ENCODE results near the gene DBP. TPM values are rescaled to one million over a fixed set of nuclear protein-coding genes. Genes with fewer than 3 reads are reported as not detected.

DBP gene
- total and polyA plus RNA-seq, 2 of the 13 experiments (the other 11 are each of a cell fraction or from before 2014, with no cell fraction given) = 1.7 to 5.8 TPM

DNA sequence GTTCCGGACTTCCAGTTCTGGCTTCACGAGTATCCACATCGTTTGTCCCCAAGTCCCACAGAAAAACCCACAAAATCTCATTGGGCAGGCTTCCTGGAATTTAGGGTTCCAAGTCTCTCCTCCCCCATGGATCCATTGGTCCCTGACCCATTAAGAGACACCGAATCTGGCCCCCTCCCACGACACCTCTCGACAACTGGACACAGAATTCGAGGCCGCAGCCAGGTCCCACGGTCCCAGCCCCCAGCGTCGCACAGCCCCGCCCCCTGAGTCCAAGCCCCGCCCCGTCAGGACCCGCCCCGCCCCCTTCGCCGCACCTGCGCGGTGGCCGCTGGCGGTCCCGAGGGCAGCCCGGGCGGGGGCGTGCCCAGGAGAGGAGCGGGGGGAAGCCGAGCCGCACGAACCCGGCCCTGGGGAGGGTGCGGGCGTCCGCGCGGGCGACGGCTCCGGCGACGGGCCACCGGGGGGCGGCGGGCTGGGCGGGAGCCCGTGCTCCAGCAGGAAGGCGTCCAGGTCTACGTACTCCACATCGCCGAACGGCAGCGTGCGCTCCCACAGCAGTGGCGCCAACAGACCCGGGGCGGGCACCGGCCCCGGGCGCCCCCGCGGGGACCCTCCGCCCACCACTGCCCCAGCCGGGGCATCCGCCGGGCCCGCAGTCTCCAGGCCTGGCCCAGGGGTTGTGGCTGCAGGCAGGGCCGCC, 1.8 kb downstream of the DBP start (continued):
- TF ChIP-seq NFATC3 (CRISPR knock-in tag; IDR thresholded peaks at IDR 0.05) (no peak), NR2C2 (CRISPR knock-in tag; IDR thresholded peaks at IDR 0.05; ENCODE audit: borderline replicate concordance) (no peak), SRSF4 (IDR thresholded peaks at IDR 0.05; ENCODE audit: low read depth, low read length, poor library complexity, severe bottlenecking) (no peak), FOXP1 (IDR thresholded peaks at IDR 0.05) (no peak), FOXP1 (CRISPR knock-in tag; IDR thresholded peaks at IDR 0.05) (no peak), MIER2 (CRISPR knock-in tag; IDR thresholded peaks at IDR 0.05) (no peak), FOXO1 (CRISPR knock-in tag; IDR thresholded peaks at IDR 0.05) (no peak), POLR2A (IDR thresholded peaks at IDR 0.05; ENCODE audit: insufficient read depth in 1 of 2, low read depth in 2 of 2, low read length in 2 of 2) (peak; percentile 59 to 85), ERF (CRISPR knock-in tag; IDR thresholded peaks at IDR 0.05) (no peak), PITX1 (CRISPR knock-in tag; IDR thresholded peaks at IDR 0.05) (no peak), GFI1 (CRISPR knock-in tag; IDR thresholded peaks at IDR 0.05; ENCODE audit: borderline replicate concordance) (0 out of 2 replicates have a peak, but pooled peaks have one; percentile 5), SMAD3 (CRISPR knock-in tag; IDR thresholded peaks at IDR 0.05) (no peak), JUN (CRISPR knock-in tag; IDR thresholded peaks at IDR 0.05) (no peak), ZNF207 (IDR thresholded peaks at IDR 0.05; ENCODE audit: borderline replicate concordance) (no peak), ZNF724P (CRISPR knock-in tag; IDR thresholded peaks at IDR 0.05; ENCODE audit: borderline replicate concordance) (no peak), ZNF761 (CRISPR knock-in tag; conservative IDR thresholded peaks at IDR 0.05) (no peak), ZFP90 (CRISPR knock-in tag; IDR thresholded peaks at IDR 0.05; ENCODE audit: borderline replicate concordance) (no peak), RFXAP (CRISPR knock-in tag; IDR thresholded peaks at IDR 0.05; ENCODE audit: borderline replicate concordance) (no peak), ZNF383 (CRISPR knock-in tag; IDR thresholded peaks at IDR 0.05; ENCODE audit: borderline replicate concordance) (no peak), ZNF562 (CRISPR knock-in tag; IDR thresholded peaks at IDR 0.05; ENCODE audit: borderline replicate concordance) (no peak), NFKBIZ (CRISPR knock-in tag; IDR thresholded peaks at IDR 0.05) (peak; percentile 41; the same call in 1 of the 2 replicates), SIN3A (IDR thresholded peaks at IDR 0.05; ENCODE audit: borderline replicate concordance, low read depth, low read length) (peak; percentile 38; the same call in 1 of the 2 replicates), GLI4 (CRISPR knock-in tag; IDR thresholded peaks at IDR 0.05; ENCODE audit: borderline replicate concordance) (no peak), BHLHE40 (IDR thresholded peaks at IDR 0.05; ENCODE audit: low read length) (no peak; the same call in 1 of the 2 replicates), NFYB (CRISPR knock-in tag; IDR thresholded peaks at IDR 0.05) (no peak), ZMYM4 (CRISPR knock-in tag; IDR thresholded peaks at IDR 0.05) (no peak), EED (CRISPR knock-in tag; IDR thresholded peaks at IDR 0.05) (no peak), RELA (CRISPR knock-in tag; IDR thresholded peaks at IDR 0.05) (no peak), ZFAT (CRISPR knock-in tag; conservative IDR thresholded peaks at IDR 0.05) (no peak), JDP2 (CRISPR knock-in tag; IDR thresholded peaks at IDR 0.05; ENCODE audit: borderline replicate concordance) (no peak)
- TF ChIP-seq, protein P1, sequence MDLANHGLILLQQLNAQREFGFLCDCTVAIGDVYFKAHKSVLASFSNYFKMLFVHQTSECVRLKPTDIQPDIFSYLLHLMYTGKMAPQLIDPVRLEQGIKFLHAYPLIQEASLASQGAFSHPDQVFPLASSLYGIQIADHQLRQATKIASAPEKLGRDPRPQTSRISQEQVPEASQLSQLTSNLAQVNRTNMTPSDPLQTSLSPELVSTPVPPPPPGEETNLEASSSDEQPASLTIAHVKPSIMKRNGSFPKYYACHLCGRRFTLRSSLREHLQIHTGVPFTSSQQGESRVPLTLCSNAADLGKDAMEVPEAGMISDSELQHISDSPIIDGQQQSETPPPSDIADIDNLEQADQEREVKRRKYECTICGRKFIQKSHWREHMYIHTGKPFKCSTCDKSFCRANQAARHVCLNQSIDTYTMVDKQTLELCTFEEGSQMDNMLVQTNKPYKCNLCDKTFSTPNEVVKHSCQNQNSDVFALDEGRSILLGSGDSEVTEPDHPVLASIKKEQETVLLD (CRISPR knock-in tag; IDR thresholded peaks at IDR 0.05; ENCODE audit: low read depth) = no peak

Data from HepG2 (cell line).